ENCODE measurements around the gene GAS7. TPM values are rescaled to one million over a fixed set of nuclear protein-coding genes. Genes with fewer than 3 reads are reported as not detected.

The GAS7 gene
- total and polyA plus RNA-seq, 2 of the 13 experiments (the other 11 are each of a cell fraction or from before 2014, with no cell fraction given): 1.0 to 5.2 TPM

DNA sequence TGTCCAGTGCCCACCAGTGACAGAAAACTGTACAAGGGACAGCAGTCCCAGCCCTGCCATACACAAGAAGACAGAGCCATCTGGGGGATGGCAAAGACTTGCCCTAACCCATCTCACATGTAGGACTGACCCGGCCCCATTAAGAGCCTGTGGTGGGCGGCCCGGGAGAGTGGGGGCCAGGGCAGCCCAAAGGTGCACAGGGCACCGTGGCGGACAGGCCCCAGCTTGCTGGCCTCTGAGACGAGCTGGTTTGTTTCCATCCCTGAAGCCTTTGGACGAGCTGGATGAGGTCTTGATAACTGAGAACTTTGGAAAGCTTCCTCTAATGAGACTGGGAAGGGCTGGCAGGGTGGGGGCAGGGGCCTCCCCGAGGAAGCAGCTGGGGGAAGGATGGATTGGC lies 282.3 kb downstream of the GAS7 start:
- TF ChIP-seq SIX4 (CRISPR knock-in tag; IDR thresholded peaks at IDR 0.05): no peak
- TF ChIP-seq, protein P1, sequence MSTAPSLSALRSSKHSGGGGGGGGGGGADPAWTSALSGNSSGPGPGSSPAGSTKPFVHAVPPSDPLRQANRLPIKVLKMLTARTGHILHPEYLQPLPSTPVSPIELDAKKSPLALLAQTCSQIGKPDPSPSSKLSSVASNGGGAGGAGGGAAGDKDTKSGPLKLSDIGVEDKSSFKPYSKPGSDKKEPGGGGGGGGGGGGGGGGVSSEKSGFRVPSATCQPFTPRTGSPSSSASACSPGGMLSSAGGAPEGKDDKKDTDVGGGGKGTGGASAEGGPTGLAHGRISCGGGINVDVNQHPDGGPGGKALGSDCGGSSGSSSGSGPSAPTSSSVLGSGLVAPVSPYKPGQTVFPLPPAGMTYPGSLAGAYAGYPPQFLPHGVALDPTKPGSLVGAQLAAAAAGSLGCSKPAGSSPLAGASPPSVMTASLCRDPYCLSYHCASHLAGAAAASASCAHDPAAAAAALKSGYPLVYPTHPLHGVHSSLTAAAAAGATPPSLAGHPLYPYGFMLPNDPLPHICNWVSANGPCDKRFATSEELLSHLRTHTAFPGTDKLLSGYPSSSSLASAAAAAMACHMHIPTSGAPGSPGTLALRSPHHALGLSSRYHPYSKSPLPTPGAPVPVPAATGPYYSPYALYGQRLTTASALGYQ (CRISPR knock-in tag; IDR thresholded peaks at IDR 0.05): no peak
- TF ChIP-seq CCAR2 (optimal IDR thresholded peaks at IDR 0.05; ENCODE audit: low read depth, low read length): no peak
- TF ChIP-seq PLRG1 (conservative IDR thresholded peaks at IDR 0.05): no peak
- no peak for TF ChIP-seq MTA1 (CRISPR knock-in tag; IDR thresholded peaks at IDR 0.05; ENCODE audit: borderline replicate concordance)
- Histone ChIP-seq H3K4me1 (ENCODE audit: insufficient read depth, low read length) (no peaks in the 10 kb centered on the region), H3K9me3 (ENCODE audit: low read length) (no peaks in the 10 kb centered on the region), H3K9ac (ENCODE audit: insufficient read depth, low read depth, low read length) (no peak overlapping the region), H3K36me3 (replicated peaks in 1 of 2; ENCODE audit: control insufficient read depth in 1 of 2, insufficient read depth in 2 of 2, low read length in 2 of 2) (no peaks in the 10 kb centered on the region), H4K20me1 (ENCODE audit: insufficient read depth, low read length) (no peaks in the 10 kb centered on the region), H3K27me3 (ENCODE audit: control insufficient read depth in 1 of 2, insufficient read depth in 2 of 2, low read length in 2 of 2) (peaks cover 3 to 38% of the 10 kb centered on the region in 2 experiments; a peak in 4 of 5 replicates), H2AFZ (ENCODE audit: low read length) (no peak overlapping the region), H3K79me2 (ENCODE audit: insufficient read depth, low read length) (no peaks in the 10 kb centered on the region), H3K4me3 (replicated peaks in 1 of 3; ENCODE audit: insufficient read depth in 1 of 3, low read depth in 2 of 3, low read length in 3 of 3) (no peak overlapping the region), H3K4me2 (ENCODE audit: low read depth, low read length) (no peak overlapping the region), H3K27ac (ENCODE audit: extremely low read length, insufficient read depth, low read length) (no peak overlapping the region)
- no peak for DNase-seq (ENCODE audit: low spot score)
- in situ Hi-C loops (cut with HindIII; ENCODE audit: extremely low pct_ligation_motif_present, low pct_unique_long_range_greater_than_20kb): no loop called here
- no peak for ATAC-seq
- no peak for FAIRE-seq
- WGBS (ENCODE audit: low lambda C conversion rate): 9% methylated on average over 1 of the region's 8 CpGs
- no TSS peak for BruUV-seq (replicated peaks)
- ChIA-PET CTCF (ENCODE audit: low intra/inter-chr PET ratio, low total read pairs) (no interaction called here), POLR2A (no interaction called here)
- intact Hi-C loops (cut with micrococcal nuclease; ENCODE audit: unreplicated experiment): no loop called here

DNA sequence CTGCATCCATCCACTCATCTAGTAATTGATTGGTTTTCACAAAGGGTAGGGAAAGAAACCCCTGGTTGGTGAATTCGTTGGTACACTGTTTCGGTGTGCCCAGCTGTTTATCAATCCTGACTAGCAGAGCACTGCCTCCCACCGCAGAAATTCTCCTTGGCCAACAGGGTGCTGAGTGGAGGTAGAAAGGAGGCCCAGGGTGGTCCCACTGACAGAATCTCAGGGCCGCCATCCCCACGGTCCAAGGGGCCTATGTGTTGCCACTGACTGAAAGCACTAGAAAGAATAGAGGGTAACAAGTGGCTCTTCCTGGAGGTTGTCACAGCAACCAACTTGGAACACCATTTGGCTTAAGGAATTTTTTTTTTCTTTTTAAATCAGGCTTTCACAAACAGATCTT lies 284.9 kb downstream of the GAS7 start:
- no peak for DNase-seq (ENCODE audit: low spot score)
- H3K79me2 ChIP-seq (ENCODE audit: insufficient read depth, low read length): no peaks in the 10 kb centered on the region
- no peak overlapping the region for H3K9ac ChIP-seq (ENCODE audit: insufficient read depth, low read depth, low read length)
- TF ChIP-seq SRSF9 (IDR thresholded peaks at IDR 0.05; ENCODE audit: borderline replicate concordance, insufficient read depth, low read depth, low read length, poor library complexity, severe bottlenecking) (no peak), KDM5A (IDR thresholded peaks at IDR 0.05; ENCODE audit: borderline replicate concordance, low read length) (no peak), ZNF432 (CRISPR knock-in tag; IDR thresholded peaks at IDR 0.05; ENCODE audit: borderline replicate concordance) (no peak)
- TF ChIP-seq, protein P2, sequence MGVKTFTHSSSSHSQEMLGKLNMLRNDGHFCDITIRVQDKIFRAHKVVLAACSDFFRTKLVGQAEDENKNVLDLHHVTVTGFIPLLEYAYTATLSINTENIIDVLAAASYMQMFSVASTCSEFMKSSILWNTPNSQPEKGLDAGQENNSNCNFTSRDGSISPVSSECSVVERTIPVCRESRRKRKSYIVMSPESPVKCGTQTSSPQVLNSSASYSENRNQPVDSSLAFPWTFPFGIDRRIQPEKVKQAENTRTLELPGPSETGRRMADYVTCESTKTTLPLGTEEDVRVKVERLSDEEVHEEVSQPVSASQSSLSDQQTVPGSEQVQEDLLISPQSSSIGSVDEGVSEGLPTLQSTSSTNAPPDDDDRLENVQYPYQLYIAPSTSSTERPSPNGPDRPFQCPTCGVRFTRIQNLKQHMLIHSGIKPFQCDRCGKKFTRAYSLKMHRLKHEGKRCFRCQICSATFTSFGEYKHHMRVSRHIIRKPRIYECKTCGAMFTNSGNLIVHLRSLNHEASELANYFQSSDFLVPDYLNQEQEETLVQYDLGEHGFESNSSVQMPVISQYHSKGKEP (CRISPR knock-in tag; IDR thresholded peaks at IDR 0.05): no peak
- BruUV-seq (replicated peaks): no TSS peak
- no peak overlapping the region for H3K4me2 ChIP-seq (ENCODE audit: low read depth, low read length)
- in situ Hi-C loops (cut with HindIII; ENCODE audit: extremely low pct_ligation_motif_present, low pct_unique_long_range_greater_than_20kb) (no loop called here), intact Hi-C loops (cut with micrococcal nuclease; ENCODE audit: unreplicated experiment) (no loop called here)
- no peaks in the 10 kb centered on the region for H3K4me1 ChIP-seq (ENCODE audit: insufficient read depth, low read length)
- no peaks in the 10 kb centered on the region for H4K20me1 ChIP-seq (ENCODE audit: insufficient read depth, low read length)
- CTCF ChIA-PET (ENCODE audit: low intra/inter-chr PET ratio, low total read pairs): no interaction called here
- H3K27me3 ChIP-seq (ENCODE audit: control insufficient read depth in 1 of 2, insufficient read depth in 2 of 2, low read length in 2 of 2): peaks cover 3 to 49% of the 10 kb centered on the region in 2 experiments; a peak in 4 of 5 replicates
- H3K9me3 ChIP-seq (ENCODE audit: low read length): no peaks in the 10 kb centered on the region
- no peak for FAIRE-seq
- WGBS (ENCODE audit: low lambda C conversion rate): 15% methylated on average over 3 of the region's 5 CpGs
- ATAC-seq: no peak
- H2AFZ ChIP-seq (ENCODE audit: low read length): no peak overlapping the region
- H3K4me3 ChIP-seq (replicated peaks in 1 of 3; ENCODE audit: insufficient read depth in 1 of 3, low read depth in 2 of 3, low read length in 3 of 3): no peak overlapping the region
- H3K36me3 ChIP-seq (replicated peaks in 1 of 2; ENCODE audit: control insufficient read depth in 1 of 2, insufficient read depth in 2 of 2, low read length in 2 of 2): no peaks in the 10 kb centered on the region
- POLR2A ChIA-PET: no interaction called here
- H3K27ac ChIP-seq (ENCODE audit: extremely low read length, insufficient read depth, low read length): no peak overlapping the region
